Panc1 (cell line): Measurements from ENCODE around the gene IL1RAPL1.

Experiments used
- TCF7L2 ChIP-seq: IDR thresholded peaks from 2 replicates; pipeline ENCODE4 v1.6.1; 2011; ENCODE audit warnings: mild to moderate bottlenecking, low read depth, low read length, inconsistent platforms
- TF ChIP-seq, protein P1 (sequence below): fragments of 450-650 bp; IDR thresholded peaks from 2 replicates; pipeline ENCODE4 v1.5.1; 2017; ENCODE audit warnings: mild to moderate bottlenecking

DNA sequence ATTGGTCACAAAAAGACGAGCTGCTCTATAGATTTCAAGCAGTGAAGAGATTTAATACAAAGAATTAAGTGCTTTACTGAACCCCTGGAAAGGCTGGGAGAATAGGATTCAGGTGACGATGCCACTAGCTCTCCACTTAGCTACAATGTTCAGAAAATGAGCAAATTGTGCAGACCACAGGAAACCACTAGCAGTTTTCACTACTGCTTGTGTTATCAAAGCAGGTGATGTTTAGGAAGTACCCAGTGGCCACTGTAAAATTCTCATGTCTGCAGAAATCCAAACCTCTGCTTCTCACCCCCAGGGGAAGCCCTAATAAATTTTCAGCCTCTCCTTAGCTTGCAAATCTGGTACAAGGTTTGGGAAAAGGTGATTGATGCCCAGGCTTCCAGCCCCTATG is 165.1 kb downstream of the IL1RAPL1 start:
- TF ChIP-seq, protein P1, sequence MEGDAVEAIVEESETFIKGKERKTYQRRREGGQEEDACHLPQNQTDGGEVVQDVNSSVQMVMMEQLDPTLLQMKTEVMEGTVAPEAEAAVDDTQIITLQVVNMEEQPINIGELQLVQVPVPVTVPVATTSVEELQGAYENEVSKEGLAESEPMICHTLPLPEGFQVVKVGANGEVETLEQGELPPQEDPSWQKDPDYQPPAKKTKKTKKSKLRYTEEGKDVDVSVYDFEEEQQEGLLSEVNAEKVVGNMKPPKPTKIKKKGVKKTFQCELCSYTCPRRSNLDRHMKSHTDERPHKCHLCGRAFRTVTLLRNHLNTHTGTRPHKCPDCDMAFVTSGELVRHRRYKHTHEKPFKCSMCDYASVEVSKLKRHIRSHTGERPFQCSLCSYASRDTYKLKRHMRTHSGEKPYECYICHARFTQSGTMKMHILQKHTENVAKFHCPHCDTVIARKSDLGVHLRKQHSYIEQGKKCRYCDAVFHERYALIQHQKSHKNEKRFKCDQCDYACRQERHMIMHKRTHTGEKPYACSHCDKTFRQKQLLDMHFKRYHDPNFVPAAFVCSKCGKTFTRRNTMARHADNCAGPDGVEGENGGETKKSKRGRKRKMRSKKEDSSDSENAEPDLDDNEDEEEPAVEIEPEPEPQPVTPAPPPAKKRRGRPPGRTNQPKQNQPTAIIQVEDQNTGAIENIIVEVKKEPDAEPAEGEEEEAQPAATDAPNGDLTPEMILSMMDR = no peak
- TF ChIP-seq TCF7L2 = no peak
